HEK293T (cell line): Measurements from ENCODE around the gene BBS7.
A peak's percentile ranks its signal among the peaks of the same experiment; 100 is the strongest.

Source experiments
- CTCF ChIA-PET: fragments of 350-600 bp; formaldehyde crosslinking; extraction: SDS; loops from one replicate; lab custom pipeline; 2021; ENCODE audit warnings: antibody characterized with exemption, inconsistent platforms; lab: Yijun Ruan, JAX
- POLR2A ChIA-PET: fragments of 350-600 bp; formaldehyde crosslinking; extraction: SDS; loops from one replicate; lab custom pipeline; 2020; ENCODE audit warnings: antibody characterized with exemption, inconsistent platforms; lab: Yijun Ruan, JAX
- DNase-seq: peaks from one replicate; pipeline ENCODE4 v3.0.0; 2012; ENCODE audit warnings: mixed read lengths; ENCODE audit errors: extremely low spot score
- ARNT ChIP-seq: fragments of 450-650 bp; IDR thresholded peaks from 2 replicates; pipeline ENCODE4 v1.6.1; 2017; ENCODE audit warnings: mild to moderate bottlenecking
- BHLHE40 ChIP-seq: fragments of 450-650 bp; IDR thresholded peaks from 2 replicates; pipeline ENCODE4 v1.6.1; 2016; ENCODE audit warnings: mild to moderate bottlenecking, moderate library complexity, borderline replicate concordance
- CTBP1 ChIP-seq: fragments of 450-650 bp; IDR thresholded peaks from 2 replicates; pipeline ENCODE4 v1.6.1; 2016; ENCODE audit warnings: borderline replicate concordance
- ELF4 ChIP-seq: fragments of 450-650 bp; IDR thresholded peaks from 2 replicates; pipeline ENCODE4 v1.6.1; 2017; ENCODE audit warnings: antibody characterized with exemption
- FOXA1 ChIP-seq: fragments of 450-650 bp; IDR thresholded peaks from 2 replicates; pipeline ENCODE4 v1.6.1; 2016; ENCODE audit warnings: mild to moderate bottlenecking
- FOXK2 ChIP-seq: fragments of 450-650 bp; IDR thresholded peaks from 2 replicates; pipeline ENCODE4 v1.6.1; 2016; ENCODE audit warnings: mild to moderate bottlenecking
- FOXM1 ChIP-seq: fragments of 450-650 bp; IDR thresholded peaks from 2 replicates; pipeline ENCODE4 v1.6.1; 2017; ENCODE audit warnings: mild to moderate bottlenecking, borderline replicate concordance
- HDGF ChIP-seq: fragments of 450-650 bp; IDR thresholded peaks from 2 replicates; pipeline ENCODE4 v1.6.1; 2017; ENCODE audit warnings: antibody characterized with exemption, borderline replicate concordance
- L3MBTL2 ChIP-seq: fragments of 450-650 bp; conservative IDR thresholded peaks from 2 replicates; pipeline ENCODE4 v1.6.1; 2016; ENCODE audit warnings: mild to moderate bottlenecking
- LEF1 ChIP-seq: fragments of 450-650 bp; IDR thresholded peaks from 2 replicates; pipeline ENCODE4 v1.6.1; 2017; ENCODE audit warnings: mild to moderate bottlenecking, borderline replicate concordance
- NFRKB ChIP-seq: fragments of 450-650 bp; IDR thresholded peaks from 2 replicates; pipeline ENCODE4 v1.6.1; 2016; ENCODE audit warnings: mild to moderate bottlenecking, moderate library complexity
- SP1 ChIP-seq: fragments of 450-650 bp; IDR thresholded peaks from 2 replicates; pipeline ENCODE4 v1.6.1; 2017
- SUZ12 ChIP-seq: fragments of 450-650 bp; IDR thresholded peaks from 2 replicates; pipeline ENCODE4 v1.6.1; 2016; ENCODE audit warnings: mild to moderate bottlenecking
- TARDBP ChIP-seq: fragments of 450-650 bp; IDR thresholded peaks from 2 replicates; pipeline ENCODE4 v1.6.1; 2016
- ZNF384 ChIP-seq: fragments of 450-650 bp; IDR thresholded peaks from 2 replicates; pipeline ENCODE4 v1.6.1; 2016
- TF ChIP-seq, protein P1 (sequence below): fragments of 450-650 bp; IDR thresholded peaks from 2 replicates; pipeline ENCODE4 v1.6.1; 2016

The BBS7 gene, protein sequence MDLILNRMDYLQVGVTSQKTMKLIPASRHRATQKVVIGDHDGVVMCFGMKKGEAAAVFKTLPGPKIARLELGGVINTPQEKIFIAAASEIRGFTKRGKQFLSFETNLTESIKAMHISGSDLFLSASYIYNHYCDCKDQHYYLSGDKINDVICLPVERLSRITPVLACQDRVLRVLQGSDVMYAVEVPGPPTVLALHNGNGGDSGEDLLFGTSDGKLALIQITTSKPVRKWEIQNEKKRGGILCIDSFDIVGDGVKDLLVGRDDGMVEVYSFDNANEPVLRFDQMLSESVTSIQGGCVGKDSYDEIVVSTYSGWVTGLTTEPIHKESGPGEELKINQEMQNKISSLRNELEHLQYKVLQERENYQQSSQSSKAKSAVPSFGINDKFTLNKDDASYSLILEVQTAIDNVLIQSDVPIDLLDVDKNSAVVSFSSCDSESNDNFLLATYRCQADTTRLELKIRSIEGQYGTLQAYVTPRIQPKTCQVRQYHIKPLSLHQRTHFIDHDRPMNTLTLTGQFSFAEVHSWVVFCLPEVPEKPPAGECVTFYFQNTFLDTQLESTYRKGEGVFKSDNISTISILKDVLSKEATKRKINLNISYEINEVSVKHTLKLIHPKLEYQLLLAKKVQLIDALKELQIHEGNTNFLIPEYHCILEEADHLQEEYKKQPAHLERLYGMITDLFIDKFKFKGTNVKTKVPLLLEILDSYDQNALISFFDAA

DNA sequence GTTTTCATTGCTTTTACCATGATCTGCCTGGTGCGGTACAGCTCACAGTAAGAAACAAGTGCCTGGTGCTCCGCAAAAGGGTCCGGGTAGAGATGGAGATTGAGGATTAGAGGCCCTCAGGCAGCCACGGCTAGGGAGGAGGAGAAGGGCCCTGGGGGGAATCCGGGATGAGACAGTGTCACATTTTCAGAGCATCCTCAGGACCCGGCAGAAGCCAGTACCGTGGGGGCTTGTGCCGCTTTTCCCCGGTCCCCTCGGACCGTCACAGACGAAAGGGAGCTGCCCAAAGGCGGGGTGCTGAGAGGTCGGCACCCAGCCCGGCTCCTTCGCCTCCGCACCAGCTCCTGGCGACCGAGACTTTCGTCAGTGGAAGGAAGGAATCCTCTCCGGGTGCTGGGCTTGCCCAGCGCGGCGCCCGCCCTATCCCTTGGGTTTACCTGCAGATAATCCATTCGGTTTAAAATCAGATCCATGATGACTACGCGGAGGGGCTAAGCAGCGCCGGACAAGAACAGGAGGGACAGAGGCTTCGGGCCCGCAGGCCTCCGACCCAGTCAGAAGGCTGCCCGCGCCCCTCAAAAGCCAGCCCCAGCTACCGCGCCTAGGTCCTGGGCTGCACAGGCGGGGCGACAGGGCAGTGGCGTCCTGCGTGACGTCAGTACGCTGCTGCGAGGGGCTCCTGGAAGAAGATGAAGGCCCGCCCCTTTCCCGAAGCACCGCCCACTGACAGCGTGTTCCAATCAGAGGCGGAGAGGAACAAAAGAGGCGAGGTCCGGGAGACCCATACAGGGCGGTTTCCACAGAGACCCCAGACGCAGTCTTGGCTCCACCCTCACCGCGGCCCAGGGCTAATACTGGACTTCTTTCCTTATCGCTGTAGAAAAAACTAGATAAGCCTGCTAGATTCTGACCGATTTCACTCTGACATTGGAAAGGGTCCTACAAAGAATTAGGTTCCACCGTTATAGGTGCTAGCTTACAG is at the start of gene BBS7:
TSS of gene BBS7 (minus strand) at position 634 of the 982 bp plus-strand sequence. CDS start at position 473, 161 bp downstream.
- peak; percentile 97 for DNase-seq
- TF ChIP-seq HDGF (peak; percentile 82; the same call in 1 of the 2 replicates), LEF1 (no peak), L3MBTL2 (peak; percentile 57), CTBP1 (no peak)
- TF ChIP-seq, protein P1, sequence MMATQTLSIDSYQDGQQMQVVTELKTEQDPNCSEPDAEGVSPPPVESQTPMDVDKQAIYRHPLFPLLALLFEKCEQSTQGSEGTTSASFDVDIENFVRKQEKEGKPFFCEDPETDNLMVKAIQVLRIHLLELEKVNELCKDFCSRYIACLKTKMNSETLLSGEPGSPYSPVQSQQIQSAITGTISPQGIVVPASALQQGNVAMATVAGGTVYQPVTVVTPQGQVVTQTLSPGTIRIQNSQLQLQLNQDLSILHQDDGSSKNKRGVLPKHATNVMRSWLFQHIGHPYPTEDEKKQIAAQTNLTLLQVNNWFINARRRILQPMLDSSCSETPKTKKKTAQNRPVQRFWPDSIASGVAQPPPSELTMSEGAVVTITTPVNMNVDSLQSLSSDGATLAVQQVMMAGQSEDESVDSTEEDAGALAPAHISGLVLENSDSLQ, result peak; percentile 63
- POLR2A ChIA-PET, result interaction anchor here (0.9 to 2.2 kb wide), 11 partner anchors 8 to 77 kb away, joined by 3 to 11 read pairs (median 3); partner anchors contain the start of genes CCNA2 and EXOSC9
- CTCF ChIA-PET, result interaction anchor here (0.7 kb wide), 1 partner anchor 80 kb away, joined by 3 read pairs; no protein-coding TSS in a partner anchor

DNA sequence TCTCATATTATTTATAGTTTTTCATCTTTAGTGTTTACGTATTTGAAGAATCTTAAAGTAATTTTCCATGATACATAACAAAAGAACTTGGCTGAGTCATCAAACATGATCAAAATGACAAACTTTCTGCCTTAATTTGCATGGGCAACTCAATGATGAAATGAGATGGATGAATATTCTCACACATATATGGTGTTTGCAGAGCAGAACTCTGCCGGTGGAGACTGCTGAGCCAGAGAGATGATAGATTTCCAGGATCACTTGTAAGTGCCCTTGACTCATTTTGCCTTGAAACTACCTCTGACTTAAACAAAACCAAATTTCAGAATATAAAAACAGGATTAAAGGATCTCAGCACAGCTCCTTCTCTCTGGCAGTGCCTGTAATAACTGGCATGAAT is 43.4 kb upstream of the BBS7 start:
- TF ChIP-seq LEF1 (no peak), FOXK2 (no peak), ELF4 (no peak), HDGF (no peak), FOXA1 (no peak), BHLHE40 (no peak), SP1 (no peak), CTBP1 (no peak), L3MBTL2 (no peak), ARNT (no peak)
- POLR2A ChIA-PET, result no interaction called here
- no peak for DNase-seq
- CTCF ChIA-PET, result no interaction called here

DNA sequence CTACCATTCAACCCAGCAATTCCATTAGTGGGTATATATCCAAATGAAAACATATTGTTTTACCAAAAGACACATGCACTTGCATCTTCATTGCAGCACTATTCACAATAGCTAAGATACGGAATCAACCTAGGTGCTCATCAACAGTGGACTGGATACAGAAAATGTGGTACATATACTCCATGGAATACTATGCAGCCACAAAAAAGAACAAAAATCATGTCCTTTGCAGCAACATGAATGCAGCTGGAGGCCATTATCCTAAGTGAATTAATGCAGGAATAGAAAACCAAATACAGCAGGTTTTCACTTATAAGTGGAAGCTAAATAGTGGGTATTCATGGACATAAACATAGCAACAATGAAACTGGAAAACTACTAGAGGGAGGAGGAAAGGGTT is 38.1 kb upstream of the BBS7 start:
- POLR2A ChIA-PET, result no interaction called here
- no peak for TF ChIP-seq ELF4
- TF ChIP-seq, protein P1, result no peak
- TF ChIP-seq FOXM1, result no peak
- no peak for TF ChIP-seq HDGF
- TF ChIP-seq CTBP1, result no peak
- no peak for TF ChIP-seq FOXK2
- no peak for TF ChIP-seq ARNT
- no peak for TF ChIP-seq FOXA1
- TF ChIP-seq SUZ12, result no peak
- no peak for TF ChIP-seq LEF1
- no peak for TF ChIP-seq TARDBP
- TF ChIP-seq BHLHE40, result no peak
- TF ChIP-seq L3MBTL2, result no peak
- TF ChIP-seq ZNF384, result no peak
- no peak for TF ChIP-seq SP1
- TF ChIP-seq NFRKB, result no peak

DNA sequence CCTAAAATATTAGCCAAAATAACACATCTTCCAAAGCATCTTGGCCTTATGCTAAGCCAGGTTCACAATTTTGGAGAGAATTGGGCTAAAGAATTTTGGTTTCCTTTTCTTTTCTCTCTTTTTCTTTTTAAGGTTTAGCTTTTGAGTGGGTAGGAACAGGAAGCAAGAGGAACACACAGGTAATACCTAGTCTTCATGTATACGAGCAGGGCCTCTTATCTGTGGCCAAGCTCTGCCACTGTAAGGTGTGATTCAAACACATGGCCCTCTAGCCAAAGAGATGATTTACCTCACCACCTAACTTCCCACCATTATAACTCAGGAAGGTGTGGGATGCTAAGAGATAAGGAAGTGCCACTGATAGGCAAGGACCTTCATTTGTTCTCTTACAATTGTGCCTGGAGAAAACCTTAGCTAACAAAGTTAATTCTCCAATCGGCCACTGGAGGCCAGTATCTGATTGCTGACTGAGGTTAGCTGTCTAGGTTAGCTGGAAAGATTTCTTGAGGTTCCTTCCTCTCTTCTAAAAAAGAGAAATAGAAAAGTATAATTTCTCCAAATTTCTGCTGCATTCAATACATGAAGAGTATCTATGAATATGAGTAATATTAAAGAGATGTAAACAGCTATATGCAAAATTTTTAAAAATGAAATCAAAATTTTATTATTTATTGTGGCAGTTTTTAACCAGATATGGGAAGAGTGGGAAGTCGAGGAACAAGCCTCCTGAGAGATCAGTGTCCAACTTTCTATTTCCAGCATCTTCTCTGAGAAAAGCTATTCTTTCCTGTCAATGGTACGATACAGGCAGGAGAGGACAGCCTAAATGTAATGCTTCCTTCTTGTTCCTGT is 30.1 kb upstream of the BBS7 start:
- peak; percentile 61 for DNase-seq
- ChIA-PET CTCF (interaction anchor here (0.6 to 2.1 kb wide), 8 partner anchors 14 to 678 kb away, joined by 3 to 18 read pairs (median 3); no protein-coding TSS in a partner anchor), POLR2A (interaction anchor here (2.0 kb wide), 1 partner anchor 30 kb away, joined by 7 read pairs; the partner anchor contains the start of gene BBS7)
- no peak for TF ChIP-seq HDGF

More for the DNA sequence above, 38.1 kb upstream of the BBS7 start:
- CTCF ChIA-PET, result no interaction called here
- DNase-seq, result no peak

DNA sequence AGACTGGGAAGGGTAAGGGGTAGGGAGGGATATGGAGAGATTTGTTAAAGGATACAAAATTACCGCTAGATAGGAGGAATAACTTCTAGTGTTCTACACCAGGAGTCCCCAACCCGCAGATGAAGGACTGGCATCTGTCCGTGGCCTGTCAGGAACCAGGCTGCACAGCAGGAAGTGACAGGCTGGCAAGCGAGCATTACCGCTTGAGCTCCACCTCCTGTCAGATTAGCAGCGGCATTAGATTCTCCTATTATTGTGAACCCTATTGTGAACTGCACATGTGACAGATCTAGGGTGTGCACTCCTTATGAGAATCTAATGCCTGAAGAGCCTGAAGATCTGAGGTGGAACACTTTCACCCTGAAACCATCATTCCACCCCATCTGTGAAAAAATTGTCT is 27.9 kb upstream of the BBS7 start:
- ChIA-PET POLR2A (no interaction called here), CTCF (no interaction called here)
- no peak for DNase-seq
- TF ChIP-seq TARDBP (no peak), HDGF (no peak), ARNT (no peak), SP1 (no peak), BHLHE40 (no peak), NFRKB (no peak), L3MBTL2 (no peak), ZNF384 (no peak), SUZ12 (no peak), ELF4 (no peak), LEF1 (no peak), FOXA1 (no peak), CTBP1 (no peak), FOXM1 (no peak), FOXK2 (no peak)
- TF ChIP-seq, protein P1, result no peak
